Ascending aorta (tissue), 2 donors: ENCODE data around the gene ITIH3. TPM values are rescaled to one million over a fixed set of nuclear protein-coding genes. Genes with fewer than 3 reads are reported as not detected.

Experiments
- DNase-seq, 2 donors: peaks; one replicate each; pipeline ENCODE4 v3.0.0-alpha.2; 2019; ENCODE audit warnings: low spot score in 2 of 2
- H3K27ac ChIP-seq, 2 donors: fragments of 200-600 bp; sonication (generic); one replicate each; pipeline ENCODE4 v1.5.1; 2016 to 2017; ENCODE audit warnings: mild to moderate bottlenecking in 1 of 2
- H3K27me3 ChIP-seq: fragments of 200-600 bp; sonication (generic); one replicate; pipeline ENCODE4 v1.5.1; 2017
- H3K36me3 ChIP-seq, 2 donors: fragments of 200-600 bp; sonication (generic); one replicate each; pipeline ENCODE4 v1.5.1; 2016
- H3K4me1 ChIP-seq, 2 donors: fragments of 200-600 bp; sonication (generic); one replicate each; pipeline ENCODE4 v1.5.1; 2016 to 2017; ENCODE audit warnings: mild to moderate bottlenecking in 1 of 2
- H3K4me3 ChIP-seq, 2 donors: fragments of 200-600 bp; sonication (generic); one replicate each; pipeline ENCODE4 v1.5.1; 2016 to 2017; ENCODE audit warnings: mild to moderate bottlenecking in 1 of 2
- H3K9me3 ChIP-seq, 2 donors: fragments of 200-600 bp; sonication (generic); one replicate each; pipeline ENCODE4 v1.5.1; 2016
- CTCF ChIP-seq, 3 experiments: fragments of 200-600 bp in 2 of 3; fragments of 450-650 bp in 1 of 3; sonication (generic) in 2 of 3; IDR thresholded peaks; one replicate each; pipeline ENCODE4 v1.5.1; 2016 to 2019; ENCODE audit warnings: antibody characterized with exemption in 3 of 3, mild to moderate bottlenecking in 1 of 3, moderate library complexity in 1 of 3
- intact Hi-C: fragments of 100-400 bp; cut with DNase I; formaldehyde crosslinking; loops from one replicate; pipeline ENCODE4 v1.15.1; 2023
- total RNA-seq: library from RNA; depleted of rRNA; stranded (reverse); fragments of >200 nt; gene quantifications from one replicate; pipeline ENCODE4 v1.1.0, GENCODE V29; 2016

Gene ITIH3
- total RNA-seq, 1 donor from 2014 or later = 38.3 TPM

DNA sequence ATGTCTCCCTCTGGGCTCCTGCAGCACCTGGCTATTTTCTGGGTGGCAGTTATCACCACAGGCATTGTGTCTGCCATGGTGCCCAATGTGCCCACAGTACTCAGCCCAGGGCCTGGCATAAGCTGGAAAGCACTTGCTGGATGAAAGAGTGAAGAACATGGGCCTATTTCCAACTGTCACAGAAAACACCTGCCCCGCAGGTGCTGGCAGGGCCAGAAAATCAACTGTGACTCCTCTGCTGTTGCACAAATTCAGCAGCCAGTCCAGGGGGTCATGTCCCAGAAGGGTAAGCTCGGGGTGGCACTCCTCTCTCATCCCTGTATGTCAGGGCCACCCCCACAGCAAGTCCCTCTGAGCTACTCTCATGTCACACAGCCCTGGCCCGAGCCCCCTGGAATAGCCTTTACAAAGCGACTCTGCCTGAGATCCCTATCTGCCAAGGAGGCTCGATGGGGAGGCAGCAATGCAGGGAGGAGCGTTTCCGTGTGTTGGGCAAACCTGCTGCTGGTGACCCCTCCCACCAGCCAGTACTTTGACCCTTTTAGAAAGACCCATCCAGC, 16.9 kb downstream of the ITIH3 start:
- H3K27ac ChIP-seq = no peak overlapping the region
- H3K27me3 ChIP-seq = no peaks in the 10 kb centered on the region
- H3K9me3 ChIP-seq = no peaks in the 10 kb centered on the region
- no peak overlapping the region for H3K4me3 ChIP-seq
- no peaks in the 10 kb centered on the region for H3K4me1 ChIP-seq
- intact Hi-C loops = no loop called here
- no peak for TF ChIP-seq CTCF (IDR thresholded peaks at IDR 0.05)
- no peaks in the 10 kb centered on the region for H3K36me3 ChIP-seq
- DNase-seq = no peak

DNA sequence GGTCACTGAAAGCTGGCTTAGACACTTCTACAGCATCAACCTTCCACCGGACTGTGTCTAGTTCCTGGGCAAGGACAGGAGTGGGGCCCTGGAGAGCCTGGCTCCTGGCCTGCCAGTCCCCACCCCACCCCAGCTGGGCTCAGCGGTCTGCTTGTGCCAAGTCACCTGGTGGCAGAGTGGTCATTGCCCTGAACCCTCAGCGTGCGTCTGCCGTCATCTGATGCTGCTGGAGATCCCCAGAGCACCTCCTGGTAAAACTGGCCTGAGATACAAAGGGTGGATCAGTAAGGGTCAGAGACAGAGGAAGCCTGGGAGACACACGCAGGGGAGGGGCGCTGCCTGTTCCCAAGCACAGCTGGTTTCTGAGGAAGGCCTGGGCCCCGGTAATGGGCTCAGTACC, 19.2 kb downstream of the ITIH3 start:
- no peak for DNase-seq
- no peak for TF ChIP-seq CTCF (IDR thresholded peaks at IDR 0.05)
- no peak overlapping the region for H3K27ac ChIP-seq
- H3K27me3 ChIP-seq = no peaks in the 10 kb centered on the region
- H3K4me3 ChIP-seq = no peak overlapping the region
- H3K36me3 ChIP-seq = no peaks in the 10 kb centered on the region
- intact Hi-C loops = no loop called here
- no peaks in the 10 kb centered on the region for H3K4me1 ChIP-seq
- no peaks in the 10 kb centered on the region for H3K9me3 ChIP-seq

GRCh38 chr3:52816199-52816598, 21.6 kb downstream of the ITIH3 start:
- H3K27ac ChIP-seq = no peak overlapping the region
- intact Hi-C loops = no loop called here
- no peak overlapping the region for H3K4me3 ChIP-seq
- no peak for DNase-seq
- H3K9me3 ChIP-seq = no peaks in the 10 kb centered on the region
- H3K4me1 ChIP-seq = no peaks in the 10 kb centered on the region
- H3K27me3 ChIP-seq = no peaks in the 10 kb centered on the region
- TF ChIP-seq CTCF (IDR thresholded peaks at IDR 0.05) = no peak
- H3K36me3 ChIP-seq = peaks cover 0 to 13% of the 10 kb centered on the region in 2 donors

DNA sequence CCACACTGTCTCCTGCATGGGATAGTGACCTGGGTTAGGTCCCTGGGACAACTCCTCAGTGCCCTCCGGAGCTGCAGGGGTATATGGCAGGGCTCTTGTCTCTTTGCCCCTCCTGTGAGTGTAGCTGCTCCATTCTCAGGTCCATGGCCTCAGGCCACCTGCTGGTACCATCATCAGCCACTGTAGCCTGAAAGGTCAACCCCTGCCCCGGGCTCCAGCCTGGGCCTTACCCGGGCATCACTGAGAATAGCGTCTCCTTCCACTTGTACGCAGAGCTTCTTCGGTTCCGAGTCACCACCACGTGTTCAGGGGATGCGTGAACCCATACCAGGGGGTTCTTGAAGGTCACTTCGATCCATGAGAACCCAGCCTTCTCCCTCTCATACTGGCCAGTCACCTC, 22.1 kb downstream of the ITIH3 start:
- no peaks in the 10 kb centered on the region for H3K4me1 ChIP-seq
- intact Hi-C loops = no loop called here
- no peaks in the 10 kb centered on the region for H3K9me3 ChIP-seq
- H3K4me3 ChIP-seq = no peak overlapping the region
- no peaks in the 10 kb centered on the region for H3K27me3 ChIP-seq
- H3K27ac ChIP-seq = no peak overlapping the region
- no peak for DNase-seq
- no peak for TF ChIP-seq CTCF (IDR thresholded peaks at IDR 0.05)
- H3K36me3 ChIP-seq = peaks cover 0 to 14% of the 10 kb centered on the region in 2 donors

DNA sequence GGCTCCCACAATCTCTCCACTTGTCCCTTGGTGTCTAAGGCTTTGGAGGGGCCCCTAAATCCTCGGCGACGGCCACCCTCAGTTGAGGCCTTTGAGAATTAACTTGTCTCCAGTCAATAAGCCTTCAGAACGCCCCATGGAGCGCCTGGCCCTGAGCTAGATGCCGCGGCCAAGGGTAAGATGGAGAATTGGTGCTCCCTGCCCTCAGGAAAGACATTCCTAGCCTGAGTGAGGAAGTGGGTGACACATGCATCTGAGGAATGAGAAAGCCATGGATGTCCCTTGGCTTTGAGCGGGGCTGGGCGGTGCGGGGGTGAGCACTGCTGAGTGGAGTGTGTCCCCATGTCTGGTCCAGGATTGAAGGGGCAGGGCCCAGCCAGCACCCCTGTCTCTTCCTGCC, 22.6 kb downstream of the ITIH3 start:
- no peak for TF ChIP-seq CTCF (IDR thresholded peaks at IDR 0.05)
- DNase-seq = no peak
- H3K27ac ChIP-seq = no peak overlapping the region
- H3K27me3 ChIP-seq = no peaks in the 10 kb centered on the region
- H3K4me3 ChIP-seq = no peak overlapping the region
- H3K9me3 ChIP-seq = no peaks in the 10 kb centered on the region
- peaks cover 0 to 14% of the 10 kb centered on the region in 2 donors for H3K36me3 ChIP-seq
- no peaks in the 10 kb centered on the region for H3K4me1 ChIP-seq
- intact Hi-C loops = no loop called here

- no peak for DNase-seq
- no peak for TF ChIP-seq CTCF (IDR thresholded peaks at IDR 0.05)
- Histone ChIP-seq H3K36me3 (peaks cover 3 to 16% of the 10 kb centered on the region in 2 donors), H3K4me3 (no peak overlapping the region), H3K9me3 (no peaks in the 10 kb centered on the region), H3K4me1 (no peaks in the 10 kb centered on the region), H3K27ac (no peak overlapping the region), H3K27me3 (no peaks in the 10 kb centered on the region)
- intact Hi-C loops = no loop called here
Observed at GRCh38 chr3:52817860-52818259, 23.3 kb downstream of the ITIH3 start.
